Heart left ventricle (tissue), 16 donors: ENCODE results near the gene COA6. TPM values are rescaled to one million over a fixed set of nuclear protein-coding genes. Genes with fewer than 3 reads are reported as not detected.

Experiments
- ATAC-seq, 4 donors: fragments of 200-7000 bp; cut with Tn5 transposase; one replicate each; pipeline ENCODE4 v1.9.1; 2020 to 2022; ENCODE audit warnings: moderate library complexity in 4 of 4, mild to moderate bottlenecking in 3 of 4, moderate number of reproducible peaks in 1 of 4
- DNase-seq, 5 donors: peaks; one replicate each; pipeline ENCODE4 v3.0.0-alpha.2; 2020
- H3K27ac ChIP-seq, 12 donors: fragments of 200-600 bp; sonication (generic) in 4 of 12; one replicate each; pipeline versions ENCODE4 v1.5.0 to v1.8.0; 2016 to 2022; ENCODE audit warnings: mild to moderate bottlenecking in 2 of 12
- H3K27me3 ChIP-seq, 9 donors: fragments of 200-600 bp; sonication (generic) in 2 of 9; one replicate each; pipeline versions ENCODE4 v1.5.1 to v1.8.0; 2016 to 2022; ENCODE audit warnings: mild to moderate bottlenecking in 3 of 9
- H3K36me3 ChIP-seq, 9 donors: fragments of 200-600 bp; sonication (generic) in 2 of 9; one replicate each; pipeline versions ENCODE4 v1.5.0 to v1.8.0; 2018 to 2022; ENCODE audit warnings: mild to moderate bottlenecking in 2 of 9
- H3K4me1 ChIP-seq, 12 donors: fragments of 200-600 bp; sonication (generic) in 4 of 12; one replicate each; pipeline versions ENCODE4 v1.5.0 to v1.8.0; 2016 to 2022; ENCODE audit warnings: mild to moderate bottlenecking in 3 of 12
- H3K4me3 ChIP-seq, 12 donors: fragments of 200-600 bp; sonication (generic) in 4 of 12; one replicate each; pipeline versions ENCODE4 v1.5.0 to v1.8.0; 2017 to 2022; ENCODE audit warnings: mild to moderate bottlenecking in 9 of 12, moderate library complexity in 4 of 12
- H3K9me3 ChIP-seq, 12 donors: fragments of 200-600 bp; sonication (generic) in 4 of 12; one replicate each; pipeline versions ENCODE4 v1.5.0 to v1.8.0; 2016 to 2022; ENCODE audit warnings: mild to moderate bottlenecking in 1 of 12
- POLR2A ChIP-seq, 2 donors: fragments of 450-650 bp; IDR thresholded peaks; one replicate each; pipeline ENCODE4 v1.6.1; 2017; ENCODE audit warnings: antibody characterized with exemption in 2 of 2, mild to moderate bottlenecking in 2 of 2, moderate library complexity in 2 of 2
- WGBS, 4 donors: extraction: QIAGEN DNeasy Blood & Tissue Kit in 2 of 4; methylation state at CpG; one replicate each; pipeline versions ENCODE4 v1.1.5 to v1.1.7; 2013 to 2018; 5-methylcytosine and 5-hydroxymethylcytosine counted together
- intact Hi-C, 10 donors: fragments of 100-400 bp; cut with DNase I; formaldehyde crosslinking; loops; one replicate each; pipeline versions ENCODE4 v1.11.1 to v1.14.2; 2022
- polyA plus RNA-seq, 2 donors: library from polyadenylated mRNA; stranded (reverse); fragments of 200-250 nt; gene quantifications; one replicate each; pipeline ENCODE4 v1.2.3, GENCODE V29; 2013
- total RNA-seq, 9 donors: library from RNA; depleted of rRNA in 2 of 9; stranded (reverse); fragments of >200 nt in 2 of 9; fragmentation: NEBNext Ultra II Directional in 3 of 9; extraction: Animal tissue kit (Norgen Biotek cat#: 25700) in 3 of 9; gene quantifications; one replicate each; pipeline versions ENCODE4 v1.1.0 to v1.2.4, GENCODE V29; 2016 to 2023
- TF ChIP-seq, protein P1 (sequence below), 12 donors: fragments of 200-600 bp; sonication (generic) in 4 of 12; IDR thresholded peaks; one replicate each; pipeline versions ENCODE4 v1.5.0 to v1.8.0; 2018 to 2022; ENCODE audit warnings: antibody characterized with exemption in 12 of 12, mild to moderate bottlenecking in 5 of 12
- donor health status: ischemic (EF 13 %, LVEDD 7.1; RV severe dilation, severe dysfunction).
- donor health status: healthy with polysubstance abuse.
- donor health status: DM: no; HTN: yes; CAD: no.
- donor health status: DM: no; HTN: no; CAD: no.
- donor health status: ischemic (EF 25% LVEDD 6.9; RV normal size, moderate dysfunction).
- donor health status: ischemic (EF 25% LVEDD 5.7; RV mildly dilated, moderate dysfunction).
- donor health status: healthy.
- donor health status: DM: yes; HTN: yes; CAD: no.
- donor health status: ischemic (EF 35%, LVEDD 5.7; RV mildly dilated, moderate dysfunction).
- donor health status: nonischemic (EF 11% LVEDD 7.7; RV severe dilation, severe dysfunction).
- donor health status: DM: yes; HTN: yes; CAD: no.
- donor health status: PGD.
- donor health status: ischemic (EF 29% LVEDD 5.4; RV normal size, mild dysfunction).
- donor health status: nonischemic (EF 23%, LVEDD 6.1; RV moderate dilation, normal function).

The COA6 gene
- total and polyA plus RNA-seq, 11 donors, result 25.5 to 133 (median 33.3) TPM

DNA sequence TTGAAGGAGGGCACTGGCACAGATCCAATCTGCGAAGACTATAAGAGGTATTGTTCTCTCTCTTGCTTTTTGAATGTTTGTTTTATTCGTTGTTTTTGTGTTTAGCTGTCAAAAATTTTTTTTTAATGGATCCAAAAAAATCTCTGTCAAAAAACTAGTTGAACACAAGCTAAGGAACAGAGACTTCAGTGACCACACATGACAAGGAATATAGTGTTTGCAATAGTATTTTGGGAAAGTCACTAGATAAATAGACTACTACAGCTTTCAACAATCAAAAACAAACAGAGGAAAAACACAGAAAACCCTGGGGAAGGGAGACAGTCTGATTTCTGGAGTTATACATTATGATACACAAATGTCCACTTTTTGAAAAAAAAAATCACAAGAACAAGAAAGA is 36.9 kb upstream of the COA6 start:
- peaks cover 0 to 1% (median 0%) of the 10 kb centered on the region in 12 donors for H3K4me1 ChIP-seq
- TF ChIP-seq, protein P1, sequence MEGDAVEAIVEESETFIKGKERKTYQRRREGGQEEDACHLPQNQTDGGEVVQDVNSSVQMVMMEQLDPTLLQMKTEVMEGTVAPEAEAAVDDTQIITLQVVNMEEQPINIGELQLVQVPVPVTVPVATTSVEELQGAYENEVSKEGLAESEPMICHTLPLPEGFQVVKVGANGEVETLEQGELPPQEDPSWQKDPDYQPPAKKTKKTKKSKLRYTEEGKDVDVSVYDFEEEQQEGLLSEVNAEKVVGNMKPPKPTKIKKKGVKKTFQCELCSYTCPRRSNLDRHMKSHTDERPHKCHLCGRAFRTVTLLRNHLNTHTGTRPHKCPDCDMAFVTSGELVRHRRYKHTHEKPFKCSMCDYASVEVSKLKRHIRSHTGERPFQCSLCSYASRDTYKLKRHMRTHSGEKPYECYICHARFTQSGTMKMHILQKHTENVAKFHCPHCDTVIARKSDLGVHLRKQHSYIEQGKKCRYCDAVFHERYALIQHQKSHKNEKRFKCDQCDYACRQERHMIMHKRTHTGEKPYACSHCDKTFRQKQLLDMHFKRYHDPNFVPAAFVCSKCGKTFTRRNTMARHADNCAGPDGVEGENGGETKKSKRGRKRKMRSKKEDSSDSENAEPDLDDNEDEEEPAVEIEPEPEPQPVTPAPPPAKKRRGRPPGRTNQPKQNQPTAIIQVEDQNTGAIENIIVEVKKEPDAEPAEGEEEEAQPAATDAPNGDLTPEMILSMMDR (IDR thresholded peaks at IDR 0.05), result no peak
- TF ChIP-seq POLR2A (IDR thresholded peaks at IDR 0.05), result no peak
- H3K36me3 ChIP-seq, result no peaks in the 10 kb centered on the region
- ATAC-seq (no peak), DNase-seq (no peak)
- no peaks in the 10 kb centered on the region for H3K27me3 ChIP-seq
- H3K9me3 ChIP-seq, result peaks cover 0 to 54% (median 15%) of the 10 kb centered on the region in 12 donors
- WGBS, 4 donors, result 76 to 82% (median 81%) methylated on average over 2 of the region's 2 CpGs
- intact Hi-C loops, result no loop called here
- H3K4me3 ChIP-seq, result no peak overlapping the region
- H3K27ac ChIP-seq, result no peak overlapping the region

DNA sequence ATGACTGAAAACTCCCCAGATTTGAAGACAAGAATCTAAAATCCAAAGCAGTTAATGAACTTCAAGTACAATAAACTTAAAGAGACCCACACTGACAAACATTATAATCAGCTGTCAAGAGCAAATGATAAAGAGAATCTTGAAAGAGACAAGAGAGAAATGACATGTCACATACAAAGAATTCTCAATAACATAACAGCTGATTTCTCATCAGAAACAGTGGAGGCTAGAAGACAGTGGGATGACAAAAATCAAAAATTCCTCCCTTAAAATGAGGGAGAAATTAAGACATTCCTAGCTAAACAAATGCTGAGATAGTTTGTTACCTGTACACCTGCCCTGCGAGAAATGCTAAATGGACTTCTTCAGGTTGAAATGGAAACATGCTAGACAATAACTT is 36.0 kb upstream of the COA6 start:
- H3K27me3 ChIP-seq, result no peaks in the 10 kb centered on the region
- 88 to 98% (median 95%) methylated on average over 1 of the region's 1 CpG for WGBS, 4 donors
- ATAC-seq (no peak), DNase-seq (no peak)
- no peak for TF ChIP-seq POLR2A (IDR thresholded peaks at IDR 0.05)
- TF ChIP-seq, protein P1 (IDR thresholded peaks at IDR 0.05), result no peak
- peaks cover 0 to 59% (median 15%) of the 10 kb centered on the region in 12 donors for H3K9me3 ChIP-seq
- H3K27ac ChIP-seq, result no peak overlapping the region
- H3K36me3 ChIP-seq, result no peaks in the 10 kb centered on the region
- intact Hi-C loops, result no loop called here
- H3K4me1 ChIP-seq, result no peaks in the 10 kb centered on the region
- no peak overlapping the region for H3K4me3 ChIP-seq

GRCh38 chr1:234340528-234340927 is 32.7 kb upstream of the COA6 start:
- Histone ChIP-seq H3K4me1 (no peaks in the 10 kb centered on the region), H3K4me3 (no peak overlapping the region), H3K9me3 (peaks cover 0 to 59% (median 15%) of the 10 kb centered on the region in 12 donors), H3K27me3 (no peaks in the 10 kb centered on the region), H3K27ac (no peak overlapping the region), H3K36me3 (no peaks in the 10 kb centered on the region)
- intact Hi-C loops, result no loop called here
- WGBS, 4 donors, result 77 to 92% (median 84%) methylated on average over 2 of the region's 2 CpGs
- DNase-seq (no peak), ATAC-seq (no peak)
- TF ChIP-seq POLR2A (IDR thresholded peaks at IDR 0.05), result no peak
- TF ChIP-seq, protein P1 (IDR thresholded peaks at IDR 0.05), result no peak

GRCh38 chr1:234342774-234343173 is 30.5 kb upstream of the COA6 start:
- 73 to 89% (median 80%) methylated on average over 5 of the region's 5 CpGs for WGBS, 4 donors
- DNase-seq (no peak), ATAC-seq (no peak)
- Histone ChIP-seq H3K27ac (no peak overlapping the region), H3K27me3 (no peaks in the 10 kb centered on the region), H3K4me1 (no peaks in the 10 kb centered on the region), H3K36me3 (no peaks in the 10 kb centered on the region), H3K9me3 (peaks cover 0 to 36% (median 7%) of the 10 kb centered on the region in 12 donors), H3K4me3 (no peak overlapping the region)
- TF ChIP-seq, protein P1 (IDR thresholded peaks at IDR 0.05), result no peak
- TF ChIP-seq POLR2A (IDR thresholded peaks at IDR 0.05), result no peak
- intact Hi-C loops, result no loop called here
